Upper lobe of right lung (tissue), 1 donor: ENCODE measurements around the gene MICALL2. TPM values are rescaled to one million over a fixed set of nuclear protein-coding genes. Genes with fewer than 3 reads are reported as not detected.

Experiments used
- ATAC-seq: fragments of 200-7000 bp; cut with Tn5 transposase; one replicate; pipeline ENCODE4 v1.9.1; 2020; ENCODE audit warnings: mild to moderate bottlenecking, moderate library complexity
- DNase-seq: peaks from one replicate; pipeline ENCODE4 v3.0.0-alpha.2; 2020
- H3K27ac ChIP-seq: fragments of 200-600 bp; one replicate; pipeline ENCODE4 v1.8.0; 2022
- H3K27me3 ChIP-seq: fragments of 200-600 bp; one replicate; pipeline ENCODE4 v1.8.0; 2022; ENCODE audit warnings: mild to moderate bottlenecking
- H3K36me3 ChIP-seq: fragments of 200-600 bp; one replicate; pipeline ENCODE4 v1.8.0; 2022
- H3K4me1 ChIP-seq: fragments of 200-600 bp; one replicate; pipeline ENCODE4 v1.8.0; 2022
- H3K4me3 ChIP-seq: fragments of 200-600 bp; one replicate; pipeline ENCODE4 v1.8.0; 2022; ENCODE audit warnings: mild to moderate bottlenecking
- H3K9me3 ChIP-seq: fragments of 200-600 bp; one replicate; pipeline ENCODE4 v1.8.0; 2022
- CTCF ChIP-seq: fragments of 200-600 bp; IDR thresholded peaks from one replicate; pipeline ENCODE4 v1.8.0; 2022; ENCODE audit warnings: antibody characterized with exemption
- intact Hi-C: fragments of 100-400 bp; cut with DNase I; formaldehyde crosslinking; loops from one replicate; pipeline ENCODE4 v1.11.0; 2022
- total RNA-seq: library from RNA; stranded (reverse); fragmentation: NEBNext Ultra II Directional; extraction: Animal tissue kit (Norgen Biotek cat#: 25700); gene quantifications from one replicate; pipeline ENCODE4 v1.2.1, GENCODE V29; 2021
- donor health status: DM: no; HTN: yes; CAD: no; lungs with severe emphysema.

MICALL2 gene
- total RNA-seq, 1 donor from 2014 or later = 37.6 TPM

- intact Hi-C loops = no loop called here
- Histone ChIP-seq H3K36me3 (no peaks in the 10 kb centered on the region), H3K27me3 (peaks cover 31% of the 10 kb centered on the region), H3K4me1 (no peaks in the 10 kb centered on the region), H3K4me3 (no peak overlapping the region), H3K9me3 (no peaks in the 10 kb centered on the region), H3K27ac (no peak overlapping the region)
- TF ChIP-seq CTCF = no peak
- DNase-seq (no peak), ATAC-seq (no peak)
Measured at GRCh38 chr7:1392556-1392955, 66.7 kb downstream of the MICALL2 start.

- ATAC-seq (no peak), DNase-seq (no peak)
- Histone ChIP-seq H3K4me3 (no peak overlapping the region), H3K27me3 (peaks cover 35% of the 10 kb centered on the region), H3K4me1 (no peaks in the 10 kb centered on the region), H3K36me3 (no peaks in the 10 kb centered on the region), H3K9me3 (no peaks in the 10 kb centered on the region), H3K27ac (no peak overlapping the region)
- intact Hi-C loops = no loop called here
- TF ChIP-seq CTCF = no peak
Measured at GRCh38 chr7:1391449-1391848, 67.8 kb downstream of the MICALL2 start.

DNA sequence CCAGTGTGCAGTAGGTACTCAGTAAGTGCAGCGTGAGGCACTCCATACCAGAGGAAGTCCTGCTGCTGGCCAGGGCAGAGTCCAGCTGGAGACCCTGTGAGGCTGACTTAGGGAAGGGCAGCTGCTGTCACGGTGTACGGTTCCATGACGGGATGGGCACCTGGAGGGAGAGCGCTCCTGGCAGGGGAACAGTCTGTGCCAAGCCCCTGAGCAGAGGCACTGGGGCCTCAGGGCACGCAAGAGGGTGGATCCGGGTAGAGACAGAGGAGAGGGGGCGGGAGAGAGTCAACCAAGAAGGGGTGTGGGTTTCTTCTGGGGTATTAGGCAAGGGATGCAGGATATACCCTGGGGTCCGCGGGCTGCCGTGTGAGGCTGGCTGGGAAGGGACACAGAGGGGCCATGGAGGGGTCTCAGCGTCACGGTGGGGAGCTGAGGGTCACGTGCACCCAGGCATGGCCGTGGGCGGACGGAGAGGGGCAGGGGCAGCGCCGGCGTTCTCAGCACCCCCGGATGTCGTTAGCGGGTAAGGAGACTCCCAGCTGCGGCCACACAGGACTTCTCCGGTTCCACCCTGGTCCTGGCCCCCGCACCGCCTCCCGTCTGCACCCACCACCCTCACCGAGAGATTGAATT is 70.5 kb downstream of the MICALL2 start:
- no peak for TF ChIP-seq CTCF
- no peaks in the 10 kb centered on the region for H3K36me3 ChIP-seq
- H3K4me3 ChIP-seq = no peak overlapping the region
- H3K27me3 ChIP-seq = peaks cover 38% of the 10 kb centered on the region
- intact Hi-C loops = no loop called here
- ATAC-seq (no peak), DNase-seq (no peak)
- H3K4me1 ChIP-seq = no peaks in the 10 kb centered on the region
- no peak overlapping the region for H3K27ac ChIP-seq
- H3K9me3 ChIP-seq = no peaks in the 10 kb centered on the region

DNA sequence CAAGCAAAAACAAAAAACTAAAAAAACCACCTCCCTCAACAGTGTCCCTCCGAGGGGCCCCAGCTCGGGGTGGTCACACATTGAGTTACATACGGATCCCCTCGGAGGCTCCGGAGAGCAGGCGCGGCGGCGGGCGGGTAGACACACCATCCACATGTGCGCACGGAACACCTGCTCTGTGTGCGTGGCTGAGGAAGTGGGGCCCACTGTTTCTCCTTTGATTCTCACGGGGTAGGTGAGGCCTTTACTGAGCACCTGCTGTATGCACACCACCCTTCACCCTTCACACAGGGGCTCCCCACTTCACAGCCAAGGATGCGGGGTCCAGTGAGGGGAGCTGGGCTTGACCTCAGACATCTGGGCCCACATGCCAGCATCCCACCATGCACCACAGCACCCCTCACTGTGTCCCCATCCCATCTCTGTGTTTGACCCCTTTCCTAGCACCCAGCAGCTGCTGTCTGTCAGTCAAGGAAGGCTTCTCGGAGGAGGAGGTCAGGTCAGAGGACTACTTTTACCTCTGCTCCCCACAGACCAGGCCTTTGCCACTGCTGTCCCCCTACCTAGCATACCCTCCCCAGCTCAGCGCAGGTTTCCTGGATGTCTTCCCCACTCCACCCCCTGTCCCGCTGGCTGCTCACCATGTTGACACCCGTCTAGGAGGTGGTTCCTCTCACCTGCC is 71.1 kb downstream of the MICALL2 start:
- Histone ChIP-seq H3K36me3 (no peaks in the 10 kb centered on the region), H3K27me3 (peaks cover 43% of the 10 kb centered on the region), H3K9me3 (no peaks in the 10 kb centered on the region), H3K27ac (no peak overlapping the region), H3K4me3 (no peak overlapping the region), H3K4me1 (no peaks in the 10 kb centered on the region)
- no peak for TF ChIP-seq CTCF
- no peak for ATAC-seq
- DNase-seq = no peak
- intact Hi-C loops = no loop called here

DNA sequence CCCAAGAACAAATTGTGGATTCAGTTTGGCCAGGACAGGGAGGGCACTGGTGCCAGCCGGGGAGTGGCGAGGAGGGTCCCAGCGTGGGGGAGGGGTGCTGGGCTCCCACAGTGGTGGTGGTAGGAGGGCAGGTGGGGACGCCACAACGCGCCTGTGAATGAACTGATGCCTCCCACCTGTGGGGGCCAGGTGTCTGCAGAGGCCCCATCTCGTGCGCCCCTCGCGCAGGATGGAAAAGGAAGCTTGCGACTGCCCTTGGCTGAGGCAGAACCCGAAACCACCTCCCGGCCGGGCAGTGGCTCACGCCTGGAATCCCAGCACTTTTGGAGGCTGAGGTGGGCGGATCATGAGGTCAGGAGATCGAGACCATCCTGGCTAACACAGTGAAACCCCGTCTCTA is 72.0 kb downstream of the MICALL2 start:
- intact Hi-C loops = no loop called here
- Histone ChIP-seq H3K4me1 (no peaks in the 10 kb centered on the region), H3K27ac (no peak overlapping the region), H3K4me3 (no peak overlapping the region), H3K9me3 (no peaks in the 10 kb centered on the region), H3K36me3 (no peaks in the 10 kb centered on the region), H3K27me3 (peaks cover 47% of the 10 kb centered on the region)
- no peak for TF ChIP-seq CTCF
- DNase-seq (no peak), ATAC-seq (no peak)
